Activated naive CD4-positive, alpha-beta T cell treated with anti-CD3 and anti-CD28 coated beads, Interleukin-2, amount 10 ng/mL, durations not matched to agents 7 days and 5 days (primary cell): ENCODE measurements around the gene NET1.

Experiments
- CTCF ChIA-PET: fragments of 350-600 bp; sonication (Branson Sonifier 250); formaldehyde crosslinking; loops from one replicate; lab custom pipeline; 2021; ENCODE audit warnings: antibody characterized with exemption; lab: Charles Lee
- DNase-seq: peaks from one replicate; pipeline ENCODE4 v3.0.0-alpha.2; 2020
- H3K27ac Mint-ChIP-seq: one replicate; pipeline ENCODE4 v1.8.0; 2021; ENCODE audit warnings: mild to moderate bottlenecking, moderate library complexity, mixed read lengths
- H3K27me3 Mint-ChIP-seq: one replicate; pipeline ENCODE4 v1.8.0; 2021; ENCODE audit warnings: mild to moderate bottlenecking, mixed read lengths
- H3K36me3 Mint-ChIP-seq: one replicate; pipeline ENCODE4 v1.8.0; 2021; ENCODE audit warnings: mixed read lengths
- H3K4me1 Mint-ChIP-seq: one replicate; pipeline ENCODE4 v1.8.0; 2021; ENCODE audit warnings: mixed read lengths
- H3K4me3 Mint-ChIP-seq: one replicate; pipeline ENCODE4 v1.8.0; 2021; ENCODE audit warnings: mild to moderate bottlenecking, moderate library complexity, mixed read lengths
- H3K9me3 Mint-ChIP-seq: one replicate; pipeline ENCODE4 v1.8.0; 2021; ENCODE audit warnings: mixed read lengths

The NET1 gene

DNA sequence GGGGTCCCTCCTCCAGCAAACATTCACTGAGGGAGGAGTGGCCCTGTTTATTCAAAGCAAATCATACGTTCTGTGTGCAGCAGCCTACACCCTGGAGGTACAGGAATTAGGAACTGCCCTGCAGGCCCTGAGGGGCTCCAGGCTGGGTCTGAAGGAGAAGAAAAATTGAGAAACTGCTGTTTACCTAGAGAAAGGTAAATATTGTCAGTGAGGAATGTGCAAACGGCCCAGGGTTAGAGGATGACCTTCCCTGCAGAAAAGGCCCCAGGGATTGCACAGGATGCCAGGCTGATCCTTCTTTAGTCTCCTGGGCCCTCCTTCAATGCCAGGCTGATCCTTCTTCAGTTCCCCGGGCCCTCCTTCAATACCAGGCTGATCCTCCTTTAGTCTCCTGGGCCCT is 81.3 kb downstream of the NET1 start:
- CTCF ChIA-PET = no interaction called here
- Mint-ChIP-seq H3K27me3 (peaks cover 9% of the 10 kb centered on the region), H3K36me3 (no peaks in the 10 kb centered on the region), H3K4me1 (no peaks in the 10 kb centered on the region), H3K27ac (no peak overlapping the region), H3K4me3 (no peak overlapping the region), H3K9me3 (peaks cover 7% of the 10 kb centered on the region)
- DNase-seq = no peak

GRCh38 chr10:5494611-5495010 is 82.3 kb downstream of the NET1 start:
- H3K36me3 Mint-ChIP-seq = no peaks in the 10 kb centered on the region
- H3K27ac Mint-ChIP-seq = no peak overlapping the region
- CTCF ChIA-PET = no interaction called here
- peaks cover 7% of the 10 kb centered on the region for H3K9me3 Mint-ChIP-seq
- peaks cover 9% of the 10 kb centered on the region for H3K27me3 Mint-ChIP-seq
- H3K4me3 Mint-ChIP-seq = no peak overlapping the region
- no peak for DNase-seq
- H3K4me1 Mint-ChIP-seq = no peaks in the 10 kb centered on the region

DNA sequence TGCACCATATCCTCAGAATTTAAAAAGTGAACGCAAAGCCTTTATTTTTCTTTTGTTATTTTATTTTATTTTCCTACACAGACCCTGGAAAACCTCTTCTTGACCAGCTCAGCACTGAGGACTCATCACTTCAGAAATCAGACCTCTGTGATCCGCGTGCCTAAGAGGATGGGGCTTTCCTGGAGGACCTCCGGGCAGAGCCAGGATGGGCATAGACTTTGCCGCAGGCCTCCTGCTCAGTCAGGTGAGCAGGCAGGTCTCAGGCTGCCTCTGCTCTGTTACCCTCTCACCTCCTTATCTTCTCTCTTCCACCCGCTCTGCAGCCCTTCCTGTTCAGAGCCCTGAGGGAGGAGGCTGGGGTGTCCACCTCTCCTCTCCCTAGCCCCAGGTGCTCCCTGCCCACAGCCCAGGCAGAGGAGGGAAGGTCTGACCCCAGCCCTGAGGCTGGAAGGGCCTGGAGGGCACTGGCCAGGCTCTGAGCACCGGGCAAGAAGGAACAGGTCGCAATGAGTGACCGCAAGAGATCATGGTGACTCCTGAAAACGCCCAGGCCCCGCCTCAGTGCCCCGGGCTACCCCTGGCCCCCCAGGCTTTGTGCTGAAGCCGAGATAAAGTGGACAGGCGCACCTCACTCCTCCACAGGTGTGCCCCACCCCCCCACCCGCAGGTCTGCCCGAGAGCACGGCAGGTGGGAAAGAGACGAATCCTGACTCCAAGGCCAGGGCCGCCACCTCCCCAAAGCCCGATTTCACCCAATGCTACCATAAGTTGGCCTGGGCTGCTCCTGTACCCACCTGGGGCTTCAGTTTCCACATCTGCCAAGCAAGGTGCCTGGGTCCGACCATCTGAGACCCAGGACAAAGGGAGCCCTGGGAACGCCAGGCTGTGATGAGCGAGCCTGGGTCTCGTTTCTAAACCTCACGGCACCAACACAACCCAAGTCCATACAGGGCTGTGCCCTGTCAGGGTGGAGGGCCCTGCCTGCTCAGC is 84.2 kb downstream of the NET1 start:
- Mint-ChIP-seq H3K27me3 (peaks cover 12% of the 10 kb centered on the region), H3K4me3 (no peak overlapping the region), H3K9me3 (peaks cover 7% of the 10 kb centered on the region), H3K36me3 (no peaks in the 10 kb centered on the region), H3K27ac (no peak overlapping the region), H3K4me1 (no peaks in the 10 kb centered on the region)
- CTCF ChIA-PET = interaction anchor here (0.5 to 0.6 kb wide), 2 partner anchors 126 to 466 kb away, joined by 4 read pairs; no protein-coding TSS in a partner anchor
- no peak for DNase-seq

DNA sequence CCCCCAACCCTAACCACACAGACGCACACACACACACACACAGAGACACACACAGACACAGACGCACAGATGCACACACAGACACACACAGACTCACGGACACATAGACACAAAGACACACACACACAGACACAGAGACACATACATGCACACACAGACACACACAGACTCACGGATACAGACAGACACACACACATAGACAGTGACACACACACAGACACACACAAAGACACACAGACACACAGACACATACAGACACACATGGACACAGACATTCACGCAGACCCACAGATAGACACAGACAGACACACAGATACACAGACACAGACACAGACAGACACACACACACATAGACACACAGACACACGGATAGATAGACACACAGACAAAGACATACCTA is 84.9 kb downstream of the NET1 start:
- Mint-ChIP-seq H3K27me3 (peaks cover 17% of the 10 kb centered on the region), H3K27ac (no peak overlapping the region), H3K4me1 (no peaks in the 10 kb centered on the region), H3K9me3 (peaks cover 3% of the 10 kb centered on the region), H3K4me3 (no peak overlapping the region), H3K36me3 (no peaks in the 10 kb centered on the region)
- DNase-seq = no peak
- CTCF ChIA-PET = no interaction called here

DNA sequence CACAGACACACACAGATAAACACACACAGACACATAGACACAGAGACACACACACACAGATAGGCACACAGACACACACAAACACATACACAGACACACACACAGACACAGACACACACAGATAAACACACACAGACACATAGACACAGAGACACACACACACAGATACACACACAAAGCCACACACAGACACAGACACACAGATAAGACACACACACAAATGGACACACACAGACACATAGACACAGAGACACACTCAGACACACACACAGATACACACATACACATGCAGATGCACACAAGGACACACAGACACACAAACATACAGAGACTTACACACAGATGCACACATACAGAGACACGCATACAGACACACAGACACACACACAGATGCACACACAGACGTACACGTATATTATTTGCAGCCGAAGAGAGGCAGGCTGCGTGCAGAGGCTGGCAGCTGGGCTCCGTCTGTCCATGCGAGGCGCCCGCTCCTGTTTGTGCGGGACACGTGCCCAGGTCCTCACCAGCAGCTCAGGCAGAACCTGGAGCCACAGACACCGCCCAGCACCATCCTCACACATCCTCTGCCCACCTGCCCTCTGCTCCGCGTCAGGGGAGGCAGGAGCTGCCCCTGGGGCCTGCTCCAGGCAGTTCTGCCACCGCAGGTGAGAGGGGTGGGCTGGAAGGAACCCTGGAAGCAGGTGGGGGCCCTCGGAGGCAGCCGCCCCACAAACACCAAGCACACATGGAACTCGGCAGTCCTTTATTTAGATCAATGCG is 85.8 kb downstream of the NET1 start:
- CTCF ChIA-PET = no interaction called here
- no peaks in the 10 kb centered on the region for H3K4me1 Mint-ChIP-seq
- H3K4me3 Mint-ChIP-seq = no peak overlapping the region
- H3K9me3 Mint-ChIP-seq = no peaks in the 10 kb centered on the region
- H3K27ac Mint-ChIP-seq = no peak overlapping the region
- no peaks in the 10 kb centered on the region for H3K36me3 Mint-ChIP-seq
- no peak for DNase-seq
- peaks cover 20% of the 10 kb centered on the region for H3K27me3 Mint-ChIP-seq

- H3K27ac Mint-ChIP-seq = no peak overlapping the region
- no peak overlapping the region for H3K4me3 Mint-ChIP-seq
- CTCF ChIA-PET = interaction anchor here (1.5 kb wide), 1 partner anchor 124 kb away, joined by 6 read pairs; no protein-coding TSS in a partner anchor
- H3K27me3 Mint-ChIP-seq = peaks cover 28% of the 10 kb centered on the region
- H3K36me3 Mint-ChIP-seq = no peaks in the 10 kb centered on the region
- DNase-seq = no peak
- H3K9me3 Mint-ChIP-seq = no peaks in the 10 kb centered on the region
- H3K4me1 Mint-ChIP-seq = no peaks in the 10 kb centered on the region
Observed at GRCh38 chr10:5498791-5499492, 86.6 kb downstream of the NET1 start.

GRCh38 chr10:5499493-5500140 is 87.3 kb downstream of the NET1 start, which contains the start of gene CALML5:
Gene CALML5, minus strand, starts transcription at chr10:5499570. Its CDS starts 132 bp downstream, at chr10:5499438.
- H3K4me1 Mint-ChIP-seq = no peaks in the 10 kb centered on the region
- H3K36me3 Mint-ChIP-seq = no peaks in the 10 kb centered on the region
- no peak for DNase-seq
- H3K27ac Mint-ChIP-seq = no peak within 1 kb of the TSS
- peaks cover 34% of the 10 kb centered on the region for H3K27me3 Mint-ChIP-seq
- CTCF ChIA-PET = interaction anchor here (1.5 kb wide), 1 partner anchor 123 kb away, joined by 6 read pairs; no protein-coding TSS in a partner anchor
- no peak within 1 kb of the TSS for H3K4me3 Mint-ChIP-seq
- no peaks in the 10 kb centered on the region for H3K9me3 Mint-ChIP-seq

- H3K9me3 Mint-ChIP-seq = no peaks in the 10 kb centered on the region
- CTCF ChIA-PET = interaction anchor here (0.9 to 1.5 kb wide), 2 partner anchors 67 to 123 kb away, joined by 3 to 6 read pairs; no protein-coding TSS in a partner anchor
- no peak for DNase-seq
- H3K4me3 Mint-ChIP-seq = no peak overlapping the region
- H3K4me1 Mint-ChIP-seq = no peaks in the 10 kb centered on the region
- H3K36me3 Mint-ChIP-seq = no peaks in the 10 kb centered on the region
- H3K27me3 Mint-ChIP-seq = peaks cover 40% of the 10 kb centered on the region
- H3K27ac Mint-ChIP-seq = no peak overlapping the region
Observed at GRCh38 chr10:5500162-5500670, 87.9 kb downstream of the NET1 start.

GRCh38 chr10:5500910-5501309 is 88.6 kb downstream of the NET1 start:
- no peaks in the 10 kb centered on the region for H3K4me1 Mint-ChIP-seq
- peaks cover 40% of the 10 kb centered on the region for H3K27me3 Mint-ChIP-seq
- DNase-seq = no peak
- CTCF ChIA-PET = interaction anchor here (0.9 kb wide), 1 partner anchor 67 kb away, joined by 3 read pairs; no protein-coding TSS in a partner anchor
- no peaks in the 10 kb centered on the region for H3K9me3 Mint-ChIP-seq
- no peak overlapping the region for H3K4me3 Mint-ChIP-seq
- H3K36me3 Mint-ChIP-seq = no peaks in the 10 kb centered on the region
- H3K27ac Mint-ChIP-seq = no peak overlapping the region

GRCh38 chr10:5502061-5502521 is 89.7 kb downstream of the NET1 start:
- no peaks in the 10 kb centered on the region for H3K36me3 Mint-ChIP-seq
- H3K4me3 Mint-ChIP-seq = no peak overlapping the region
- H3K27me3 Mint-ChIP-seq = peaks cover 49% of the 10 kb centered on the region
- no peaks in the 10 kb centered on the region for H3K4me1 Mint-ChIP-seq
- no peak overlapping the region for H3K27ac Mint-ChIP-seq
- CTCF ChIA-PET = no interaction called here
- DNase-seq = no peak
- no peaks in the 10 kb centered on the region for H3K9me3 Mint-ChIP-seq

GRCh38 chr10:5502571-5503476 is 90.5 kb downstream of the NET1 start:
- Mint-ChIP-seq H3K27me3 (peaks cover 49% of the 10 kb centered on the region), H3K4me1 (no peaks in the 10 kb centered on the region), H3K9me3 (no peaks in the 10 kb centered on the region), H3K36me3 (no peaks in the 10 kb centered on the region), H3K27ac (no peak overlapping the region), H3K4me3 (no peak overlapping the region)
- CTCF ChIA-PET = no interaction called here
- DNase-seq = no peak

DNA sequence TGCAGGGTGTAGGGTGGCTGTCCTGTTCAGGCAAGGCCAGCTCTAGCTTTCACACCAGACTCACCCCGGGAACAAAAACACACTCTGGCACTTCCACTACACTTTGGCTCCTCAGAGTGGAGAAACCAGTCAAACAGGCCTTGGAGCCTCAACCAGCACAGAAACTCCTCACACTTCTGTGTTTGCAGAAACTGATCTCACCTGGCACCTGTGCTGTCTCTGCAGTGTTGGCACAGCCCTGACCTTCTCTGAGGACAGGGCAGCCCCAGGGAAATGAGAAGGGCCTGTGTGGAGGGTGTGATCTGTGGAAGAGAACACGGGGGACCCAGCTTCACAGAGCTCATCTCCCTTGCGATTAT is 91.1 kb downstream of the NET1 start:
- no peak for DNase-seq
- Mint-ChIP-seq H3K9me3 (no peaks in the 10 kb centered on the region), H3K4me1 (no peaks in the 10 kb centered on the region), H3K27me3 (peaks cover 49% of the 10 kb centered on the region), H3K36me3 (no peaks in the 10 kb centered on the region), H3K4me3 (no peak overlapping the region), H3K27ac (no peak overlapping the region)
- CTCF ChIA-PET = interaction anchor here (1.0 kb wide), 1 partner anchor 120 kb away, joined by 5 read pairs; no protein-coding TSS in a partner anchor
